H1 (cell line): ENCODE results near the gene RHO. TPM values are rescaled to one million over a fixed set of nuclear protein-coding genes. Genes with fewer than 3 reads are reported as not detected.

Experiments
- CHD1 ChIP-seq: IDR thresholded peaks from 2 replicates; pipeline ENCODE4 v1.6.1; 2012; ENCODE audit warnings: low read depth, low read length, improper control_type of control experiment
- CHD7 ChIP-seq: fragments of 300-600 bp; sonication (generic); IDR thresholded peaks from 2 replicates; pipeline ENCODE4 v1.7.1; 2012; ENCODE audit warnings: low read length, moderate library complexity, mild to moderate bottlenecking, inconsistent platforms; ENCODE audit not compliant: insufficient replicate concordance
- CREB1 ChIP-seq: IDR thresholded peaks from 2 replicates; pipeline ENCODE4 v1.6.1; 2012; ENCODE audit warnings: inconsistent platforms
- GTF2F1 ChIP-seq: IDR thresholded peaks from 2 replicates; pipeline ENCODE4 v1.6.1; 2012; ENCODE audit warnings: low read depth, low read length, improper control_type of control experiment, borderline replicate concordance
- HDAC6 ChIP-seq: IDR thresholded peaks from one replicate; pipeline ENCODE4 v1.7.1; 2012; ENCODE audit warnings: low read depth, mild to moderate bottlenecking, inconsistent platforms, low read length, moderate library complexity
- RFX5 ChIP-seq: IDR thresholded peaks from 2 replicates; pipeline ENCODE4 v1.6.1; 2011; ENCODE audit warnings: low read depth, low read length, improper control_type of control experiment, borderline replicate concordance
- SAP30 ChIP-seq: fragments of 300-600 bp; sonication (generic); IDR thresholded peaks from 2 replicates; pipeline ENCODE4 v1.7.1; 2012; ENCODE audit warnings: low read length, moderate library complexity, mild to moderate bottlenecking, inconsistent platforms; ENCODE audit not compliant: insufficient read depth, insufficient replicate concordance
- TAF7 ChIP-seq: optimal IDR thresholded peaks from 2 replicates; pipeline ENCODE3; 2011; ENCODE audit warnings: low read depth, mild to moderate bottlenecking, inconsistent platforms, low read length, moderate library complexity, borderline replicate concordance
- TBP ChIP-seq: IDR thresholded peaks from 2 replicates; pipeline ENCODE4 v1.6.1; 2011; ENCODE audit warnings: low read depth, low read length, improper control_type of control experiment
- polyA plus RNA-seq, 7 experiments: library from polyadenylated mRNA; depleted of rRNA in 3 of 7; stranded (reverse) in 5 of 7; unstranded in 2 of 7; fragments of >200 nt in 5 of 7; fragments of 200-250 nt in 2 of 7; gene quantifications; 1 replicate in 5 of 7; 2 replicates in 1 of 7; 4 replicates in 1 of 7; pipeline versions ENCODE4 v1.2.1 to v1.2.3, GENCODE V29; 2011 to 2013; ENCODE audit warnings: missing spikeins in 2 of 7, mixed read lengths in 2 of 7
- total RNA-seq: library from RNA; stranded (reverse); fragmentation: NEBNext Ultra II Directional; extraction: Animal tissue kit (Norgen Biotek cat#: 25700); gene quantifications from 2 replicates; pipeline ENCODE4 v1.2.1, GENCODE V29; 2021

The RHO gene
- total and polyA plus RNA-seq, 2 of the 8 experiments (the other 6 are each of a cell fraction or from before 2014, with no cell fraction given) = not detected

GRCh38 chr3:129548104-129548965 lies 19.9 kb downstream of the RHO start (continued):
- TF ChIP-seq CHD7 = no peak
- no peak for TF ChIP-seq SAP30
- TF ChIP-seq CHD1 = no peak
- no peak for TF ChIP-seq TBP
- TF ChIP-seq CREB1 = no peak
- no peak for TF ChIP-seq RFX5
- no peak for TF ChIP-seq HDAC6
- no peak for TF ChIP-seq TAF7
- no peak for TF ChIP-seq GTF2F1
